NCI-H345 treated with DMSO at 0.1 percent for 48 hours (cell line): ENCODE measurements around the gene SYNJ2.

ENCODE experiments used
- DNase-seq: peaks from one replicate; lab custom pipeline; 2025; ENCODE audit not compliant: unreplicated experiment; lab: John Stamatoyannopoulos, UW

SYNJ2 gene

DNA sequence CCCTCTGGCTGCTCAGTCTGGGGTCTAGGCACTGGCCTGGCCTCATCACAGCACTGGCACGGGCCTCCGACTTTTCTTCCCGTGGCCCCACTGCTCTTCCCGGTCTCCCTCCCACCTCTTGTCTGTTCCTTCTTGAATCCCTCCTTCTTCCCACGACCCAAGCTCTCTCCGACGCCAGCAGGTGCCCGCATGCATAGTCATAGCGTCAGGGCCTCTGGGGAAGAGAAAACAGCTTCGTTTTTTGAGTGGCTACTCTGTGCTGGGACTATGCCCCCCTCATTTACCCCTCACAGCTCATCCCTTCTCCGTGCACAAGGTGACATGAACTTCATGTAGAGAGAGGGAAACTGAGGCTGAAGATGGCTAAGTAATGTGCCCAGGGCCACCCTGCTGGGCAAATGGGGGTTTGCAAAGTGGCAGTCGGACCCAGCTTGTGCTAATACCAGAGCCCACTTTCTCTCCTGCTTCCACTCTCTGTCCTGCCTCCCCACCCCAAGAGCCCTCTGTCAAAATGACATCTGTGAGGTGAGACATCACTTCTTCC is 59.2 kb downstream of the SYNJ2 start:
- no peak for DNase-seq

DNA sequence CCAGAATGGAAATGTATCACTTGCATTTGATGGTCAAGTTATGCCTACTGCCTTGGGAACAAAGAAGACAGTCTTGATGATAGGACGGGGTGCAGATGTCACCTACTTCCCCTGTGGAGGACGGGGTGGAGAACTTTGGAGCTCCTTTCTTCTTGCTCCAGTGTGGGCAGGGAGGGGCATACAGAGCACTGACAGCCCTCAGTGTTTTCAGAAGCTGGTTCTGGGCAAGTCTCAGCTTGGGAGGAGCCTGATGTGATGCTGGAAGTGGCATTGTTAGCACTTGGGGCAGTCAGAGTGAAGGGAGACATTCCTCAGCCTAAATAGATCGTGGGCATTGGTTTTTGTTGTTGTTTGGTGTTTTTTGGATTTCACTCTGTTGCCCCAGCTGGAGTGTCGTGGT is 59.7 kb downstream of the SYNJ2 start:
- no peak for DNase-seq

DNA sequence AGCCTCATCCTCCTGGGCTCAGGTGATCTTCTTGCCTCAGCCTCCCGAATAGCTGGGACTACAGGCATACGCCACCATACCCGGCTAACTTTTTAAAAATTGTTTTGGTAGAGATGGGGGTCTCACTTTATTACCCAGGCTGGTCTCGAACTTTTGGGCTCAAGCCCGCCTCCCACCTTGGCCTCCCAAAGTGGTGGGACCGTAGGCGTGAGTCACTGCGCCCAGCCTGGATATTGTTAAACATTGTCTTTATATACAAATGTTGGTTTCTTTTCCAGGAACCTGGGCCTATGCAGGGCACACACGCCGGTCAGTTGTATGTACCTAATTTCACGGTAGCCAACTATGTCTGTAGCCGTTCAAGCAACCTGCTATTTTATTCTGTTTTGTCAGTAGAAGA is 60.1 kb downstream of the SYNJ2 start:
- DNase-seq = no peak

DNA sequence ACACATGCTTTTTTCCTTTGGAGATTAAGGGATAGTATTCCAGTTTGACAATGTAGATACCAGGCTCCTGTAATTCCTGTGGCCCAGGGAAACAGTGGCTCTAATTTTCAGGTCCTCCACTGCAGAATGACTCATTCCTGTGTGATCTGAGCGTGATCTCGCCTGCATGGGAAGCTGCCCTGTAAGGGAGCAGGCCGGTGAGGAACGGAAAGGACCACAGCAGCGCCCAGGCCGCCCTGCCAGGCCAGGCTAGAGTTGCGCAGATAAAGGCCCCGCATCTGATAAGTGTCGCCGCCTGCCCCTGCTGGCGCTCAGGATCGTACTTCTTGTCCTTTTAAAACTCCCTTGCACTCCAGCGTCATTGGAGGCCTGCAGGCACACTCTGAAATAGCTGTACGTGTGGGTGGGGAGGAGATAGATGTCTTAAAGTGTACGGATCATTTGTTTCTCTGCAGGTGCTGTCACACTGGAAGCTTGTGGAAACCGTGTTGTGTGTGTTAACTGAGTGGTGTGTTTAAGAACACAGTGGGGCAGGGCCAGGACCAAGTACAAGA is 60.7 kb downstream of the SYNJ2 start:
- no peak for DNase-seq

DNA sequence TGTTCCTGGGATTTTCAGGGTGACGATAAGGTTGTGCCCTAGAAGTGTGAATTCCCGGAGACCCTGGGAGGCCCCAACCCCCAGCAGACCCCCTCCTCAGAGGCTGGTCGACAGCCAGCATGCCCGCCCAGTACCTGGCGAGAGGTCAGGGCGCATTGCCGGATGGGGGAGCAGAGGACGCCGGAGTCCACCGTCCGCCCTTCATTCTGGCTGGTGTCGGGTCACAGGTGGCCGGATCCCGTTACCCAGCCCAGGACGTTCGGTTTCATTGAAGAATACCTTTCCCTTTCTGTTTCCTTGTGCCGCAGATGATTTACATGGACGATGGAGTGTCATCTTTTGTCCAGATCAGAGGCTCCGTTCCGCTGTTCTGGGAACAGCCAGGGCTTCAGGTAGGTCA is 61.3 kb downstream of the SYNJ2 start:
- no peak for DNase-seq

DNA sequence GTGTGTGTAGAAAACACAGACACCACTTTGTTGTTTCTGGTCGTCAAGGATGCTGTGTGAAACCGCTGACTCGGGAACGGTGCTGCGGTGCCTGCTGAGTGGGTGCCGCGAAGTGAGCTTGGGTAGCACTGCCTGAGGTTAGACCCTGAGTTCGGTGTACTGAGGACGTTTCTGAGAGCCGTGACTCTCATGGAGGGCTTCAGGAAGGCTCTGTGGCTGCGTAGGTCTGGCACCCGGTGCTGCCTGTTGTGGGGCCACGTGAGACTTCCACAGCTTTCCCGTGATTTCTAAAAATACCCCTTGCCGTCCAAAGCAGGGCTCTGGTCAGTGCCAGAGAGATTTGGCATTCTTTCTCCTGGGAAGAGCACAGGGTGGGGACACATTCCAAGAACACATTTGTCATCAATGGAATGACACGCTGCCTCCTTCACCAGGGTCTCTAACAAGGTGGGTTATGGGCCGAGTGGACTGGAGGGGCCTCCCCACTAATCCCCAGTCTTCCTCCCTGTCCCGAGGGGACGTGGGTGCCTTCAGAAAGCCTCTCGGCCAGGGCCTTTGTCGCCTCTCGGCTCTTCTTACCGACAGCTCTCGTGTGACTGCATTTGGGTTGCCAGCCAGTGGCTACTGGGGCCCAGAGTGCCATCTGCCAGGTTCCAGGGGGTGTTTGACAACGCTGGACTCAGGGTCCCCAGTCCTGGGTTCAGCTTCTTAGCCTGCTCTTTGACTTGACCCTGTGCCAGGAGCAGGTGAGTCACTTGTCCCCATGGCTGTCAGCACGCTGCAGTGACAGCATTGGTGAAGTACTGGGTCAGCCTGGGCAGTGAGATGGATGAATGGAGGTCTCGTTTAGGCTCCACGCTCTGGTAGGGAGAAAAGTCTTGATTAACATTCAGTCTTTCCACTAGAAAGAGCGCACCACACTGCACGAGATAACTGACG is 62.2 kb downstream of the SYNJ2 start:
- DNase-seq = no peak

DNA sequence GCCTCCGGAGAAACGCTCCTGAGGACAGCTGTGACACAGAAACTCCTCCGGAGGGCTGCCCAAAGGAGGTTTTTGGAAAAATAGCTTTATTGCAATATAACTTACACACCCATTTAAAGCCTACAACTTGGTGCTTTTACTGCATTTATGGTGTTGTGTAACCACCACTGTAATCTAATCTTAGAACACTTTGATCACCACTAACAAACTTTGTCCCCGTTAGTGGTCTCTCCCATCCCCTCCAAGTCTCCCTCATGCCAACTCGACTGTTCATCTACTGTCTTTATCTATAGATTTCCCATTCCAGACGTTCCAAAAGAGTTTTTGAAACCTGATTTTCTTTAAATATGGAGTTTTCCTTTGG is 62.8 kb downstream of the SYNJ2 start:
- no peak for DNase-seq

DNA sequence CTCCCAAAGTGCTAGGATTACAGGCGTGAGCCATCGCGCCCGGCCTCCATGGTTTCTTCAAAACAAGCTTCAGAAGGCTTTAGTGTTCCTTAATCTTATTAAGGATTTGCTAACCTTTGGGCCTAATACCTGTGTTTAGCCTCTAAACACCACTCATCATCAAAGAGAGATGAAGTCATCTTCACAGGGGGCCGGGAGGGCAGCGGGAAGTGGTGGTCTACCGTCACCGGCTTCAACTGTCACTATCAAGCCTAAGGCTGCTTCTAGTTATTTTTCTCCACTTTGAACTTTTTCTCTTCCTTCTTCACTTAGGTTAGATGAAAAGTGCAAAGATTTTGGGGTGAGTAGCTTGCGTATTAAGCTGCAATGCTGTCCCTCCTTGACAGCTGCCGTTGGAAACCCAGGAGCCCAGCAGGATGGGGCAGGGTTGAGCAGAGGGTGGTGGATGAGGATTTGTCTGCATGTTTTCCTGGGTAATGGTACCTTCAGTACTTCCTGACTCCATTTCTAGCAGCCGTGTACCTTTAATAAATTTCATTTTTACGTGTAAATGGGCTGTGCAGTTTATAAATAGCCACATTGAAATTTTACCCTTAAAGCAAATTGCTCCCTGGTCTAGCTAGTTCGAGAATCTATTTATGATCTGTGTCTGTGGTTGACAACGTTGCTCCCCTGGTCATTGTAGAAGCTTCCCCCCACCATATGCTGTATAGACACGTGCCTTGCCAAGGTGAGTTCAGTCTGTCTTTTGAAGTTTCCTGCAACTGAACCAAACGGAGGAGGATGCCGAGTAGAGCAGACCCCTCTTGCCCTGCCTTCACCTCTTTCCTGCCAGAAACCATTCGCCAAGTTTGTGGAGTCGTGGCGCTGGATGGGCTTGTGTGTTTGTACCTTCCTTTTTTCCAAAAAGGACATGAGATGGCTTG is 64.8 kb downstream of the SYNJ2 start:
- DNase-seq = no peak

DNA sequence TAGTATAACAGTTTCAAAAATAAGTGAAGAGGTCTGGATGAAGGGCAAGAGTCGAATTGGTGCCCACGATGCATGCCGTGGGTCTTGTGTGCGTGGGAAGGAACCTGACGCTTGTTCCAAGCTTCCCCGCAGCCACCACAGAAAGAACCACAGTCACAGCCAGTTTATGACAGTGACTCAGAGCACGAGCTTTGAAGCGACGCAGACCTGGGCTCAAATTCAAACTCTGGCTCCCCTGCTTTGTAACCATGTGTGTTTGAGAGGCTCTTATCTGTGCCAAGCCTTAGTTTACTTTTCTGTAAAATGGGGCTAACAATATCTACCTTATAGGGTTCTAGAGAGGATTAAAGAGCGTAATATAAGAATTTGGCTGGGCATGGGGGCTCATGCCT is 65.5 kb downstream of the SYNJ2 start:
- DNase-seq = no peak

DNA sequence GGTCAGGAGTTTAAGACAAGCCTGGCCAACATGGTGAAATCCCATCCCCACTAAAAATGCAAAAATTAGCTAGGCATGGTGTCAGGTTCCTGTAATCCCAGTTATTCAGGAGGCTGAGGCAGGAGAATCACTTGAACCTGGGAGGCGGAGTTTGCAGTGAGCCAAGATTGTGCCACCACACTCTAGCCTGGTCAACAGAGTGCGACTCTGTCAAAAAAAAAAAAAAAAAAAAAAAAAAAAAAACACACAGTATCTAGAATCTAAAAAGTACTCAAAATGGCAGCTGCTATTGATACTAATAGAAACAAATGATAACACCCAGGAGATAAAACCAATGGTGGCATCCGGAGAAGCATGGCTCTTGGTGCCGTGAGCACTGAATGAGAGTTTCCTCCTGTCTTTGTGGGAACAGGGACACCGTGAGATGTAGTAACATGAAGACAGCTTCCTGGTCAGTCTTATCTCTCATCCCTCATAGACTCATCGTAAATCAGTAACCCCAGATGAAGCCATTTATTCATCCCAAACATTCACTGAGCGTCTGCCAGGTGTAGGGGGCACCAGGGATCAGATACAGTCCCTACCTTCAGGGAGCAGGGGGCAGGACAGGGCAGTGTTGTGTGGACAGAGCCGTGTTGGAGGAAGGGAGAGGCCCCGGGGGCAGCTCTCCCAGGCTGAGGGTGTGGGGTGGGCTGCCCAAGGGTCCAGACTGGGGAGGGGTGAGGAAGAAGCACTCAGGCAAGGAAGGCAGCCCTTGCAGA is 66.1 kb downstream of the SYNJ2 start:
- no peak for DNase-seq

DNA sequence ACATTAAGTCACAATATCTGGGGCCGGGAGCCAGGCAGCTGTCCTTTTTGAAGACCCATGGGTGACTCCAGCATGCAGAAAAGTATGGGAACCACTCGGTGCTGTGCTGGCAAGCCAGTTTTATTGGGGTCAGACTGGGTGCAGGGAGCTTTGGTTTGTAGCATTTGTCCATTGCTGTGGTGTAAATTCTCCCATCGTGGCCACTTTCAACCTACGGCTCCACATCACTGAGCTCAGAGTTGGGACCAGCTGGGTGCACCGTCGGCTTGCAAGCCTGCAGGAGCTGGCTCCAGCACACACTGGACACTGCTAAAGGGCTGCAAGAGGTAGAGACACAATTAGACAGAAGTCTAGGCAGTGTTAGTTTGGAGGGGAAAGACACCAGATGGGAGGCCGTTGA is 66.9 kb downstream of the SYNJ2 start:
- no peak for DNase-seq

DNA sequence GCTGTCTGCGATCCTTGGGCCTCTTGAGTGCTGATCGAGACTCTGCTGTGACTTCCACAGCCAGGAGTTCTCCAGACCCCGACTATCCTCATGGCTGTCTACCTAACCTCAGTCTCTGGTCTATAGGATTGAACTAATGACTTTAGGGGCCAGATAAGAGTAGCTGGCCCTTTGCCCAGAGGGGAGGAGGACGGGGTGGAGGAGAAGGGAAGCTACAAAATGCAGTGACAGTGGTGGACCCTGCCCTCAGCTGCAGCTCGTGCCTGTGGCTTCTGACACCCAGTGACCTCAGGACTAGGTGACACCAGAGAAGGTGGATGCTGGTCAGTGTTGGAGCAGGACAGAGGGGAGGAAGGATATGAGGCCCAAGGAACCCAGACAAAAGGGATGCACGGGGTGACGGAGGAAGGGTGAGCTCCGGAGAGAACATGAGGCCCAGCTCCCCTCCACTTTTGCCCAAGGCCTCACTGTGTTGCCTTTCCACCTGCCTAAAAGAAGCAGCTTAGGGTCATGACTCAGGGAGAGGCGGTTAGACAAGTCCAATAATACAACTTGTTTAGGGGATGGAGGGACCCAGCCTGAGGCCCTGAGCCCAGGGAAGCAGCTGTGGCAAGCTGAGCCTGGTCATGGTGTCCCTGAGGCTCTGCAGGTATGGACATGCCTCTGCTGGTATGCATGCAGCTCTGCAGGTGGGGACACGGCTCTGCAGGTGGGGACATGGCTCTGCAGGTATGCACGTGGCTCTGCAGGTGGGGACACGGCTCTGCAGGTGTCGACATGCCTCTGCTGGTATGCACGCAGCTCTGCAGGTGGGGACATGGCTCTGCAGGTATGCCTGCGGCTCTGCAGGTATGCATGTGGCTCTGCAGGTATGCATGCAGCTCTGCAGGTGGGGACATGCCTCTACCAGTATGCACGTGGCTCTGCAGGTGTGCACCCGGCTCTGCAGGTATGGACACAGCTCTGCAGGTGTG is 67.7 kb downstream of the SYNJ2 start:
- DNase-seq = no peak

DNA sequence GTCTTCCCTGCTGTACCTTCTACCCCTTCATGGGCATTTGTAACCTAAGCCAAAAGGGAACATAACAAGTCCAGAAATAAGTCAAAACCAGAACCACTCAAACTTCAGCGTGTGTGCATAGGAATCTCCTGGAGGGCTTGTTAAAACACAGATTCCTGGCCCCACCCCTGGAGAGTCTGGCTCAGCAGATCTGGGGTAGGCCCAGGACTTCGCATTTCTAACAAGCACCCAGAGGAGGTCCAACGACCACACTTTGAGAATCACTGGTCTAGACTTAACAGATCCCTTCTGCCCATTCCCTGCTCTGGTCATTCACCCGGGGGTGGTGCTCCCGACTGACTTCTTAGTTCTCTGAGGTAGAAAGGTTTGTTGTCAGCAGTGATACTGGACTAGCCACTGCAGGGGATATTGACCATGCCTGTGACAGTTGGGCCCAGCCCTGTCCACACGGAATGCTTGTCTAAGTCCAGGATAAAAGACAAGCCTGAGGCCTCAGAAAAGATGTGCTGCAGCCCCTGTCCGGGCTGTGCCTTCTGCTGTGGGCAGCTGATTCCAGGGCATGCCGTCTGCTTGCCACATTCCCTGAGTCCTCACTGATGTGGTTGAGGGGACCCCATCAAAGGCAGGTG is 68.6 kb downstream of the SYNJ2 start:
- no peak for DNase-seq

DNA sequence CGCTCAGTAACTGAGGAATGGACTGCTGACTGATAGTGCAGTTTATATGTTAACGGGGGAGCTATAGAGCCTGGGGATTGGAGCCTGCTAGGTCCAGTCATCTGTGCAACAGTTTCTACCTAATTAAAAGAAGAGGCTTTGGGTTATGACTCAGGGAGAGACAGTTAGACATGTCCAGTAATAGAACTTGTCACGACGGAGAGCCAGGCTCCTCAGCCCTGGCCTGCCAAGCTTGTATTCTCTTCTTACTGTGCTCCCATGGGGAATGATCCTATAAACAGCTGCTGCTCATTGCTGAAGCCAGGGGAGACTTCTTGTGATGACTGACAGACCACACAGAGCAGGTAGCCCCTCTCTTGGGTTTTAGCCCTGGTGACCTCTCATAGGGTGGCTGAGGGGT is 69.3 kb downstream of the SYNJ2 start:
- DNase-seq = no peak

DNA sequence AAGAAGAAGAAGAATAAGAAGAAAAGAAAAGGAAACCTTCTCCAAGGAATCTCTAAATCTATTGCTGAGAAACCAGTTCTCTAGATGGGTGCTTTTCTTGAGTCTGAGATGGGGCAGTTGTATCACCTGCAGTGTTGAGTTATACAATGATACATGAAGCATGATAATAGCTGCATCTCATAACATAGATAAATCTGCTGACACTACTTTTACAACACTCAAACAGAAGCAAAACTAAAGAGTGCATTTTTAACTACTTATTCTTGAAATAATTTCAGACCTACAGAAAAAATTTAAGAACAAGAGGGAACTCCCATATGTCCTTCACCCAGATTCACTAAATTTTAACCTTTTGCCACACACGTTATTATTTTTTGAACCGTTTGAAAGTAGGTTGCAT is 70.3 kb downstream of the SYNJ2 start:
- DNase-seq = no peak

DNA sequence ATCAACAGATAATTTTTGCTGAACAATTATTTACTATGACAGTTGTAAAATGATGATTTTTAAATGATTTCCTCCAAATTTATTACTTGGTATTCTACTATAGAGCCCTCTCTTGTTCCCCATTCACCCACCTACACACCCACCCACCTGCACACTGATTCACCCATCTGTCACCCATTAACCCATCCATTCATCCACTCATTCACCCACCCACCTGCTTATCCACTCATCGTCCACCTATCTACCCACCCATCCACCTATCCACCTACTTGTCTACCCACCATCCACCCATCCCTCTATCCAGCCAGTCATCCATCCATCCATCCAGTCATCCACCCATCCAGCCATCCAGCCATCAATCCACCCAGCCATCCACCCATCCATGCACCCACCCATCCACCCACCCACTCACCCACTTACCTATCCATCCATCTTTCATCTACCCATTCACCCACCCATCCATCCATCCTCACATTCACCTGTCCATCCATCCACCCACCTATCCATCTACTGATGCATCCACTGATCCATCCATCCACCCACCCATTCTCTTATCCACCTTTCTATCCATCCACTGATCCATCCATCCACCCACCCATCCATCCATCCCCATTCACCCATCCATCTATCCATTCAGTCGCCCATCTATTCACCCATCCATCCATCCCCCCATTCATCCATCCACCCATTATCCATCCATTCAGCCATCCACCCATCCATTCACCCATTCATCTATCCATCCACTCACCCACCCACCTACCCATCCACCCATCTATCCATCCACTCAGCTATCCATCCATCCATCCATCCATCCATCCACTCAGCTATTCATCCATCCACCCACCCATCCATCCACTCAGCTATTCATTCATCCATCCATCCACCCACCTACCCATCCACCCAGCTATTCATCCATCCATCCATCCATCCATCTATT is 72.0 kb downstream of the SYNJ2 start:
- no peak for DNase-seq

DNA sequence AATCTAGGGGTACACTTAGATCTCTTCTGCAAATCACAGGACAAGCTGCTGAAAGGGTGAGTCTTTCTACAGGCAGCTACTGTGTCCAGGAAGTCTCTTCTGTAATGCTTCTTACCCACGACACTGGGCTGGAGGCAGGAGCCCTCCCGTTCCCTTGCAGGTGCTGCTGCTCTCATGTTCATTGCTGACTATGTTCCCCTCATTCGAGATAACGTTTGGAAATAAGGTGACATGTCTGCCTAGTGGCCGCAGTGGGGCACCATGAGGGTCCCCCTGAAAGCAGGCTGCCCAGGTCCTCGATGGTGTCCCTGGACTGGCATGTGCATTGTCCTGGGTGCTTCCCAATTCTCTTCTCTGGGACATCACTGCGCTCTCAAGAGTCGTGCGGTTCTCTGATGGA is 74.7 kb downstream of the SYNJ2 start:
- no peak for DNase-seq

DNA sequence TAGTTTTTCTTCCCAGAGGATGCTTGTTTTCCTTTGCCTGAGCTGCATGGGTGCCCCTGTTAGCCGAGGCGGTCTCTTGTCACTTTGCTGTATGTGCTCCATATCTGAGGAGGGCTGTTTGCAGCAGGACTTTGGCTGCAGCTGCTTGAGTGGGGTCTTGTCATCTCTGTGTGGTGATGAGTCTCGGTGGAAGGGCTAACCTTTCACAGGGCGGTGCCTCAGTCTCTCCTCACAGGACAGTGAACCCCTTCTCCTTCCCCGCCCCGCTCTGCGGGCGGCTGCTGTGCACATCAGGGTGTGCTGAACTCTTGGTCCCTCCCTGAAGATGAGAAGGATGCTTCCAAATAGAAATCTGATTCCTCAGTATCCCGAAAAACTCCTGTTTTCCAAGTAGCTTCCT is 75.1 kb downstream of the SYNJ2 start:
- no peak for DNase-seq
